ENCODE results near the gene SH3BP5.
A peak's percentile ranks its signal among the peaks of the same experiment; 100 is the strongest.

The SH3BP5 gene

GRCh38 chr3:15347737-15348110 lies 15.3 kb upstream of the SH3BP5 start:
- FAIRE-seq: no peak
- DNase-seq (ENCODE audit: low spot score): no peak

GRCh38 chr3:15347063-15347736 lies 14.8 kb upstream of the SH3BP5 start:
- FAIRE-seq (no peak), DNase-seq (ENCODE audit: low spot score) (no peak)

- no peak for FAIRE-seq
- DNase-seq (ENCODE audit: low spot score): no peak
Measured at GRCh38 chr3:15346516-15346915, 14.1 kb upstream of the SH3BP5 start.

GRCh38 chr3:15345608-15346137 lies 13.3 kb upstream of the SH3BP5 start:
- DNase-seq (ENCODE audit: low spot score): no peak
- FAIRE-seq: no peak

- DNase-seq (ENCODE audit: low spot score): no peak
Measured at GRCh38 chr3:15345066-15345607, 12.8 kb upstream of the SH3BP5 start.

GRCh38 chr3:15342945-15343344 lies 10.6 kb upstream of the SH3BP5 start:
- FAIRE-seq: no peak
- no peak for DNase-seq (ENCODE audit: low spot score)

More at GRCh38 chr3:15345066-15345607, 12.8 kb upstream of the SH3BP5 start:
- no peak for FAIRE-seq

- no peak for DNase-seq (ENCODE audit: low spot score)
Measured at GRCh38 chr3:15342246-15342645, 9.9 kb upstream of the SH3BP5 start.

GRCh38 chr3:15341030-15341726 lies 8.8 kb upstream of the SH3BP5 start:
- no peak for DNase-seq (ENCODE audit: low spot score)
- no peak for FAIRE-seq

More at GRCh38 chr3:15342246-15342645, 9.9 kb upstream of the SH3BP5 start:
- FAIRE-seq: no peak

GRCh38 chr3:15339786-15340215 lies 7.4 kb upstream of the SH3BP5 start:
- peak; percentile 51 for DNase-seq (ENCODE audit: low spot score)
- FAIRE-seq: no peak

- DNase-seq (ENCODE audit: low spot score): no peak
- no peak for FAIRE-seq
Measured at GRCh38 chr3:15339001-15339400, 6.6 kb upstream of the SH3BP5 start.

- no peak for FAIRE-seq
- no peak for DNase-seq (ENCODE audit: low spot score)
Measured at GRCh38 chr3:15337963-15338362, 5.6 kb upstream of the SH3BP5 start.

GRCh38 chr3:15336057-15336456 lies 3.7 kb upstream of the SH3BP5 start:
- no peak for FAIRE-seq
- no peak for DNase-seq (ENCODE audit: low spot score)

- FAIRE-seq (no peak), DNase-seq (ENCODE audit: low spot score) (no peak)
Measured at GRCh38 chr3:15333956-15334263, 1.5 kb upstream of the SH3BP5 start.

- DNase-seq (ENCODE audit: low spot score) (no peak), FAIRE-seq (no peak)
Measured at GRCh38 chr3:15333099-15333955, 941 bp upstream of the SH3BP5 start.

GRCh38 chr3:15331606-15332404 lies 581 bp downstream of the SH3BP5 start:
- no peak for FAIRE-seq
- DNase-seq (ENCODE audit: low spot score): peak; percentile 38

GRCh38 chr3:15331072-15331605 lies 1.2 kb downstream of the SH3BP5 start:
- FAIRE-seq (no peak), DNase-seq (ENCODE audit: low spot score) (no peak)

GRCh38 chr3:15330031-15330596 lies 2.3 kb downstream of the SH3BP5 start:
- FAIRE-seq (no peak), DNase-seq (ENCODE audit: low spot score) (no peak)

GRCh38 chr3:15329046-15330005 lies 3.1 kb downstream of the SH3BP5 start:
- DNase-seq (ENCODE audit: low spot score) (no peak), FAIRE-seq (no peak)

GRCh38 chr3:15327941-15328340 lies 4.4 kb downstream of the SH3BP5 start:
- DNase-seq (ENCODE audit: low spot score) (no peak), FAIRE-seq (no peak)
